Stimulated activated naive CD8-positive, alpha-beta T cell treated with anti-CD3 and anti-CD28 coated beads, Interleukin-15, Interleukin-2, amounts not matched to agents 100 U/mL and 50 U/mL, for 24 hours (primary cell): ENCODE results near the gene SLC36A4.
"Not testable (repeated sequence)": the region's sequence is repeated elsewhere in the genome, so short reads cannot be mapped to it uniquely, and the experiment has no call there.

Source experiments
- ATAC-seq: fragments of 150-1000 bp; cut with Tn5 transposase; one replicate; pipeline ENCODE4 v1.10.0; 2021
- DNase-seq: peaks from one replicate; pipeline ENCODE4 v3.0.0; 2021

Gene SLC36A4

DNA sequence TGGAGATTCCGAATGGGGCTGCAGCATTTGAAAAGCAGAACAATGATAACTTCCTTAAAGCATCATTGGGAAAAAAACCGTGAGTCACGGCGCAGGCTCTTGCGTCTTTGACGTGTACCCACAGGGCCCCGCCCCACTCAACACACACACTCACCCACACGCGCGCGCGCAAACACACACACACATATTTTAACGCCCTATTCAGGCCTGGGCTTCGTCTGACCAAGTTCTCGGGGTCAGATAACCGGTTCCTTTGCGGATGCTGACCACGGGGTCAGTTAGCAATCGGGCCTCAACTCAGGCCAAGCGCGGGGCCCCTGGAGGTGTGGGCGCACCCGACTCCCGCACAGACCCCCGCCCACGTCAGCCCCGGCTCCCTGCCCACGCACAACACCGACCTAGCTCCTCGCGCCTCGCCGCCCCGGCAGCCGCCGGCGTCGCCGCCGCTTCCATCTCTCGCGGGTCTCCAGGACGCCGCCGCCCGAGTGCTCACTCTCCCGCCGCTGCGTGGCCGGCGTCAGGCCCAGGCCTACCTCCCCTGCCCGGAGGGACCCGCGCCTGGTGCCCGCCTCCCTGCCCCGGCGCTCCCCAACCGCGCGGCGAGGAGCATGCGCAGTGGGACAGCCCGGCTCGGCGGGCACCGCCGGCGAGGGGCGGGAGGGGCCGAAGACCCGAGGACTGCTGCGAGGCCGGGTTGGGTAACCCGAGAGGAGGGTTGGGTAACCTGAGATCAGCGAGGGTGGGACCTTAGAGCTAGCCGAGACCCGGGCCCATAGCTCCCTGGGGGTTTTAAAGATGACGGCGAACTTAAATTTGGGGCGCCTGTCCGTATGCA is at the start of gene SLC36A4:
TSS of gene SLC36A4 (minus strand) at position 612 of the 835 bp plus-strand sequence. CDS start at position 453, 159 bp downstream.
- ATAC-seq (peak; percentile 98), DNase-seq (peak; percentile 87)

DNA sequence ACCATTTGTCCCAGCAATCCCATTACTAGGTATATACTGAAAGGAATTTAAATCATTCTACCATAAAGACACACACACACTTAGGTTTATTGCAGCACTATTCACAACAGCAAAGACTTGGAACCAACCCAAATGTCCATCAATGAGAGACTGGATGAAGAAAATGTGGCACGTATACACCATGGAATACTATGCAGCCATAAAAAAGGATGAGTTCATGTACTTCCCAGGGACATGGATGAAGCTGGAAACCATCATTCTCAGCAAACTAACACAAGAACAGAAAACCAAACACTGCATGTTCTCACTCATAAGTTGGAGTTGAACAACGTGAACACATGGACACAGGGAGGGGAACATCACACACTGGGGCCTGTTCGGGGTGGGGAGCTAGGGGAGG is 49.0 kb upstream of the SLC36A4 start:
- DNase-seq, ATAC-seq: not testable (repeated sequence)

DNA sequence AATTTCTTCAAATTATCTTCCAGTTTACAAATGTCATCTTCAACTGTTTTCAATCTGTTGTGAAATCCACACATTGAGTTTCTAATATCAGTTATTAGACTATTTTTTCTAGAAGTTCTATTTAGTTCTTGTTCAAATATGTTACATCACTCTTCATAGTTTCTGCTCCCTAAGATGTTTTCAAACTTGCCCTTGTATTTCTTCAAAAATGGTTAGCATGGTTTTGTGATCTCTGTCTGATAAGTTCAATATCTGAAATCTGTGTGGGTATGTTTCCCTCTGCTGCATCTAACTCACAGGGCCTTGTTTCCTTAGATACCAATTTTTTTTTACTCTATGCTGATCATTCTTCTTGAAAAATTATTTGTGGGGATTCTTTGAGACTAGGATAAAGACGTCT is 46.2 kb upstream of the SLC36A4 start:
- ATAC-seq: no peak
- no peak for DNase-seq

- DNase-seq (no peak), ATAC-seq (no peak)
Measured at GRCh38 chr11:93239966-93240365, 42.2 kb upstream of the SLC36A4 start.

DNA sequence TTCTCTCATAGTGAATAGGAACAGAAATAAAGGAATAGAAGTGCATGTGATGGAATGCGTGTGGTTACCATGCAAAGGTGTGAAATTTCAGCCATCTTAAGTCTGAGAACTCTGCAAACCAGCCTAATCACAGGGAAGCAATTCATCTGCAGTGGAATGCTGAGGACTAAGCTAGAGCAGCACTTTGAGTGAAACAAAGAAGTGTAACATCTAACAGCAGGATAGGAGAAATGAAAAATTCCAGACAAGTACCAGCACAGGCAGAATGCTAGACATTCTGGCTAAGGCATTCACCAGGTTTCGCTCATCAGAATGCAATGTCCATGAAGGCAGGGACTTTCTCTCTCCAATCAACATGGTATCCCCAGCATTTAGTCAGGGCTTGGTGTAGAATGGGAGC is 41.2 kb upstream of the SLC36A4 start:
- ATAC-seq: no peak
- no peak for DNase-seq

DNA sequence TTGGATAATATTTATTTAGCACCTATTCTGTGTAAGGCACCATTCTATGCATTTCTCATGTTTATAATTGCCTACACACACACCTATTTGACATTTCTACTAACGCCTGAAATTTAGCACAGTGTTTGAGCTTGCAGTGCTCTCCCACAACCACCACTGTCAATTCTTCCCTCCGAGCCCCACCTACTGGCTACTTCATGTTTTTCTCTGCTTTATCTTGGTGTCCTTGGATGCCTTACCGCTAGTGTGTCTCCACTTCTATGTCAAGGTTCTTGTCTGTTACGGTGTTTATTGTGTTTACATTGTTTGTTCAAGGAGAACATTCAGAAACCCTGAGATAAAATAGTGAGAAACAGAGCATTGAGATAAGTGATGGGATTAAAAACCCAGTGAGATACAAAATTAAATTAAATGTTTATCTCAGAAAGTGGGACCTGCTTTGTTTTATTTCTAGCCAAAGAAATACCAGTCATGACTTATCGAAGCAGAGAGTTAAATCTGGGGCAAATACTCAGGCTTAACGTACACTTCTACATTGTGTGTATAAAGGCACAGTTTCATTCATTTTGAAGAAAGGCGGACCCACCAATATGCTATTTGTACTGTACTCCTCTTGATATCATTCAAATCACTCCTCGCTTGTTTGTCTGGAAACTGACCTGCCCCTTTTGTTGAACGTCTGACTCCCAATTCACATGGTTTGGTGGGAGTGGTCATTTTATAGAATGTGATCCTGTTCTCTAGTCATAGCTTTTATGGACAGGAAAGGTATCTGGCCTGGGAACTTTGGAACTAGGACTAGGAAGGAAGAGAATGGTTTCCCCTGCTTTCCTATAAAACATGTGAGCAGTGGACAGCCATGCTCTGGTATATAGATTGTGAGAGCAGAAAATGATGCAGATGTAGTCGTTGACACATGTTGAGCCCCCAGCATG is 39.2 kb upstream of the SLC36A4 start:
- DNase-seq: no peak
- ATAC-seq: no peak

DNA sequence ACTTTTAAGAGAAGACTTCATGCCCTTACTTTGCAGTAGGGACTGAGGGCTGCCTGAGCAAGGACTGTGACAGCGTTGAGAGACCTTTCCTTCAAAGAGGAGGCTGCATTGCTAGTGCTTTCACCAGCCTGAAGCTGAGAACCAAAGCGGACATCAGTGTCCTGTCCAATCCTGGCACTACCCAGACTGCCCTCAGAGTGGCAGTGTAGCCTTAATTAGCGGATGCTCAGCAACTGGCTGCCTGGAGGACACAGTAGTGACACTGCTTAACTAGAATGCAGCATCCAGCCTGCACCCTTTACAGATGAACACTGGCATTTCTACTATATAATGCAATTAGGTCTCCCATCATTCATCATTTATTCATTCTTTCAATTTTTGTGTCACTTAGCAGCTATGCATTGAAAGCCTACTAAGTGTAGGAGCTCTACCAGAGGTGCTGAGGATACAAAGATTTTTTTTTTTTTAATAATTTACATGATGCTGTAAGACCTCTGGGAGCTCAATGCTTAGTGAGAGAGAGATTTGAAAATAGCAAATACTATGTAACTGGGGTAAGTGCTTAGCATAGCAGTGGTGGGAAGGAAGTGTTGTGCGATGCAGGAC is 36.9 kb upstream of the SLC36A4 start:
- peak; percentile 67 for DNase-seq
- peak; percentile 90 for ATAC-seq

DNA sequence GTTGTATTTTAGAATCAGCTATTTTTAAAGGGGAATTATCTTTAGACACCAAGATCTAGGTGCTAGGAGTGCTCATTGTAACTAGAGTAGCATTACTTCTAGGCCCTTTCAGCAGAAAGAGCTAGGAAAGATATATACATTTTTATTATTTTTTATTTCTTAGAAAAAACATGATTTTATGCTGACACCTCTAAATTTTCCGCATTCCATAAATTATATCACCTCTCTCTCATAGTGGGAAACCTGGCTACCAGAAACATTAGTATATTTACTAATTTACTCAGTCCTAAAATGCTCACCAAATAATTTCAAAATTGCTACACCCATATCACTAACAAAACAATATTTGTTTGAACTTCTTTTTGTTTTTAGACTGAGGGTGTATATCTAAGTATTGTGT is 32.1 kb upstream of the SLC36A4 start:
- ATAC-seq (no peak), DNase-seq (no peak)

DNA sequence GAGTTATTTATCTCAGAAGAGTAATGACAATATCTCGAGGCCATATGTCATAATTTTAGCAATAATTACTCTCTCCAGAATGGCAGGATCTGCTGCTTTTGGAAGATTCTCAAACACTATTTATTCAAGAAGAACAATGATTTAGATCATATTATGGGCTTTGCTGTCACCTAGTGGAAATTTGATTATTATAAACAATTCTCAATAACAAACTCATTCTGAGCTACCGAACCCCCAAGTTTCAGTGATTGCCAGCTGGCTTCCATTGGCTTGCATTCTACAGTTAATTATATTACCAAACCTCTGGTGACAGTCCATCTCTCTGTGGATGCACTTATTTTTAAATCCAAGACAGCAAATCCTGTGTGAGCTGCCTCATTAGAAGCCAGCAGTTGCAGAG is 27.9 kb upstream of the SLC36A4 start:
- ATAC-seq: no peak
- no peak for DNase-seq

- no peak for DNase-seq
- no peak for ATAC-seq
Measured at GRCh38 chr11:93221539-93221938, 23.7 kb upstream of the SLC36A4 start.

- DNase-seq: no peak
- ATAC-seq: no peak
Measured at GRCh38 chr11:93220078-93220477, 22.3 kb upstream of the SLC36A4 start.

DNA sequence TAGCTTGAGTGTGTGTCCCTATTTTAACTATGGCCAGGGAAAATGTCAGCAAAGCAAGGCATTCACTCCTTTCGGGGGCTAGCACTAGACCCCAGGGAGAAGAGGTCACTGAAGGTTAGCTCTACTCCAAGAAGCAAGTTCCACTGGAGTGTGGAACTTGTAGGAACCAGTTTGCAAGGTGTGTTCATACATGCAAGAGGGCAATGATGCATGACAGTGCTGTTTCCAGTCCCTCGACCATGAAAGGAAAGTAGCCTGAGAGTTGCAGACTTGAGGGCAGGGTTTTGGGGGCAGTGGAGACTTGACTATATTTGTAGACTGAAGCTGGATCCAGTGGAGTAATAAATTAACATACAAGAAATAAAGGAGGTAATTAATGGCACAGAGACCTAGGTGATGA is 21.6 kb upstream of the SLC36A4 start:
- ATAC-seq (no peak), DNase-seq (no peak)

DNA sequence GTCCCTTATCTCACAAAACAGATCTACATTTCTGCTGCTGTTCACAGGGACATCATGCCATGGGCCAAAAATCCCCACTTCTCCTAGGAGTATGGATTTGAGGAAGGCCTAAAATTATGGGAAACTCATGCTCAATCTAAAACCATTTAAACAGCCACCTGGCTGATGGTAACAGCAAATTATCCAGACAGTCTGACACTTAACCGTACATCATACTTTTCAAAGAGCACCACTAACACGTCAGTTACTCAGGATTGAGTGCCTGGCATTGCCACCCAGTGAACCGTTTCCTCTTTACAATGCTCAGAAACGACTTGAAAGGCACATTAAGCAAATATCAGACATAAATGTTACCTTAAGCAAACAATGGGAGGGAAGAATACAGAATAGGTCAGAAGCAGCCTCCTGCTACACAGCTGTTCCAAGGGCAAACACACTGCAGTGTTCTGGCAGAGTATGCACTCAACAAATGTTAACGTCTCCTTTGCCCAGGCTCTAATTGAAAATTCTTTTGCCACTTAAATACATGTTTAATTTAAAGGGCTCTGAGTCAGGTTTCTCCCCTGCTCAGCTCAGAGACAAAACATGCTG is 18.8 kb upstream of the SLC36A4 start:
- ATAC-seq: no peak

DNA sequence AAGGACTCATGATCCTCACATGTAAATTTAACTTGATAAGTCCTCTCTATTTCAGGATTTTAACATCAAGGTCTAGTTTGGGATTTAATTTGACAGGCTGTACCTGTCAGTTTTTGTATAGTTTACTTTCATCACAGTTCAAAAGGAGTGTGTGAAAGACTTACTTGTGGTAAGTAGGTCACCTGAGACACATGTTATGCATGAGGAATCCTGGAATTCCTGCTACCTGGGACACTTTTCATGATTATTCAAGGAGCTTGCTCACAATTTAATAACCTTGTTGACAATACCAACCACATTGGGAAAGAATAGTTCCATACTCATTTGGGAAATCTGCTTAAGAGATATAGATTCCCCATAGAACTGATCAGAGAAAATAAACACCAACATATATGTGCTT is 15.8 kb upstream of the SLC36A4 start:
- ATAC-seq (no peak), DNase-seq (no peak)

More for the DNA sequence above, 18.8 kb upstream of the SLC36A4 start:
- DNase-seq: no peak

DNA sequence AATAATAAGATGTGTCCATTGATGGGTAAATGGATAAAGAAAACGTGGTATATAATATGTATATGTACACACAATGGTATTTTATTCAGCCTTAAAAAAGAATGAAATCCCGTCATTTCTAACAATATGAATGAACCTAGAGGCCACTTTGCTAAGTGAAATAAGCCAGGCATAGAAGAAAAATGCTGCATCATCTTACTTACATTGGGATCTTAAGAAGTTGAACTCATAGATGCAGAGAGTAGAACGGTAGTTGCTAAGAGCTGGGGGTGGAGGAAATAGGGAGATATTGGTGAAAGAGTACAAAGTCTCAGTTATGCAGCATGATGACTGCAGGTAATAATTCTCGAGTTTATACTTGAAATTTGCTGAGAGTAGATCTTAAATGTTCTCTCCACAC is 14.3 kb upstream of the SLC36A4 start:
- DNase-seq (no peak), ATAC-seq (no peak)

- no peak for ATAC-seq
- DNase-seq: no peak
Measured at GRCh38 chr11:93209466-93209865, 11.7 kb upstream of the SLC36A4 start.

GRCh38 chr11:93208663-93209270 is 11.0 kb upstream of the SLC36A4 start:
- no peak for DNase-seq
- no peak for ATAC-seq

DNA sequence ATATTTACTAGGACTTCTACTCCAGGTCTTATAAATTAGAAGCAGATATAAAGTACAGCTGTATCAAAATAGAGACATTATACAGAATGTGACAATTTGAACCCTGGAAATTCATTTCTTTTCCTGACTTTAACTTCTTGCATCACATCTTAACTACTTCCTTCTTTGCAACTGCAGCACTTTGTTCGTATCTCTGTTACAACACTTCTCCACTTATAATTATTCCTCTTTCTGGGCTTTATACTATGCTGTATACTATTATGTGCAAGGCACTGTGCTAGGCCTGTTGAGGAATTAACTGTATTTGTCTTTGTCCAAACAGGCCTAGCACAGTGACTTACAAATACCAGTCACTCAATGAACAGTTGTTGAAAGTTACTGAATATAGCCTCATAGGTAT is 1.8 kb upstream of the SLC36A4 start:
- no peak for DNase-seq
- ATAC-seq: no peak

DNA sequence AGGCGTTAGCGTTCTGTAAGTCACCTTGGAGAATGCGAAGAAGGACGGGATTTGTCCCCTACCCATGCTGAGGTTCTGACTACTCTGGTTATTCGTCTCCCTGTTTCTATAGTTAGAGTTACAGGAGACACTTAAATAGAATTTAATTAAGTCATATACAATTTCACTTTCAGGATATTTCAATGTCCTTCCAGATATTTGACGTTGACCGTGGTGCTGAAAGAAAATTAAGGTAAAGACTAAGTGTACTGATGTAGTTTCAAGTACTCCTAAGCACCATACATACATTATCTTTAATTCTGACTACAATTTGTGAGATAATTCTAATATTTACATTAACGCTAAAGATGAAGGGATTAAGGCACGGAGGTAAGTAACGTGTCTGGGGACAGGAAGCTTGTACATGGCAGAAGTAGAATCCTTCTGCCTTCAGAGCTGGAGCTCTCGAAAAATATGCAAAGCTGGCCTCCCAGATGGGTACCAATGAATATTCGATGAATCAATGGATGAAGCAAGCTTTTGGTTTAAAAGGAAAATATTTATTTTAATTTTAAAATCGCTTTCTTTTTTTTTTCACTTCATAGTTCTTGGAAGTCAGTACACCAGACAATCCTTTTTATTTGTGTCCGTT is 539 bp upstream of the SLC36A4 start:
- no peak for DNase-seq
- ATAC-seq: no peak

- DNase-seq (no peak), ATAC-seq (no peak)
Measured at GRCh38 chr11:93196816-93197379, 893 bp downstream of the SLC36A4 start.

DNA sequence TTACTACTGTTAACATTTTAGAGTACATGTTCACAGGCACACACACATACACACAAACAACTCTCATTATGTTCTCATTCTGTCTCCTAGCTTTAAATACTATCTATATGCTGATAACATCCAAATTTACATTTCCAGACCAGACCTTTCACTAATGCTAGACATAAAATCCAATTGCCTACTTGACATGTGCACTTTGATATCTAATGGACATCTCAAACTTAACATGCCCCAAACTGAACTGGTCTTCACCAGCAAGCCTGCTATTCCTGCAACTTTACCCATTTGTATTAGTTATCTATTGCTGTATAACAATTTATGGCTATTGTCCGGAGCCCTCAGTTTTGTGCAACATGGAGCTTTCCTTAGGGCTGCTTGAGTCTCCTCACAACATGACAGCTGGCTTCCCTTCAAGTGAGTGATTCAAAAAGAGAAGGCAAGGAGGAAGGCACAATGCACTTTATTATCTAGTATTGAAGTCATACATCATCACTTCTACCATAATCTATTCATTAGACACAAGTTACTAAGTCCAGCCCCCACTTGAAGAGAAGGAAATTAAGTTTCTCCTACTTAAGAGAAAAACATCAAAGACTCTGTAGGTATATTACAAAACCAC is 3.0 kb downstream of the SLC36A4 start:
- DNase-seq (no peak), ATAC-seq (no peak)
